ENCODE results near the gene CERK.

The CERK gene

DNA sequence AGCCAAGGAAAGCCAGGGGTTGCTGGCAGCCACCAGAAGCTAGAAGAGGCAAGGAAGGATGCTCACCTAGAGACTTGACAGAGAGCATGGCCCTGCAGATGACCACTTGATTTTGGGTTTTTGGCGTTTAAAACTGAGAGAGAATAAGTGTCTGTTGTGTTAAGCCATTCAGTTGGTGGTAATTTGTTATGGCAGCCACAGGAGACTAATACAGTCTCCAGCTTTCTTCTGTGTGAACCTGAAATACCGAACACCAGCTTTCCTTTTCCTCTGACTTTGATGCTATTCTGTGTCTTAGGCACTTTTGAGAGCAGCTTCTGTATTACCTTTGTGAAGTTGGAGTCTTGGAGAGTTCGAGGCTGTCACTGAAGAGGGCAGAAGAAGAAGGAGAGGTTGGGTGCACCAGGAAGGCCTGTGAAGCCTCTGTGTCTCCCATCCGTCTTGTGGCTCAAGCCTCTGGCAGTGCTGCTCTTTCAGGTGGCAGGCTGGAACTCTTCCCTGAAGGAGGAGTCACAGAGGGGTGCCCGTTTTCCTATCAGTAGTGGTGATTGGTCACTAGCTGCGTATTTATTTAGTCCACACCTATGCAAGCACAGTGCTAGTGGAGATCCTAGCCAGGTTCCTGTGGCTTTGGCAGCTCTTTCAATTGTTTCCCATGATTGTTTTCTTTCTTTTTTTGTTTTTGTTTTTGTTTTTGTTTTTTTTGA lies 26.9 kb upstream of the CERK start:
- in situ Hi-C loops (cut with MboI; ENCODE audit: low sequenced_read_pairs): no loop called here

DNA sequence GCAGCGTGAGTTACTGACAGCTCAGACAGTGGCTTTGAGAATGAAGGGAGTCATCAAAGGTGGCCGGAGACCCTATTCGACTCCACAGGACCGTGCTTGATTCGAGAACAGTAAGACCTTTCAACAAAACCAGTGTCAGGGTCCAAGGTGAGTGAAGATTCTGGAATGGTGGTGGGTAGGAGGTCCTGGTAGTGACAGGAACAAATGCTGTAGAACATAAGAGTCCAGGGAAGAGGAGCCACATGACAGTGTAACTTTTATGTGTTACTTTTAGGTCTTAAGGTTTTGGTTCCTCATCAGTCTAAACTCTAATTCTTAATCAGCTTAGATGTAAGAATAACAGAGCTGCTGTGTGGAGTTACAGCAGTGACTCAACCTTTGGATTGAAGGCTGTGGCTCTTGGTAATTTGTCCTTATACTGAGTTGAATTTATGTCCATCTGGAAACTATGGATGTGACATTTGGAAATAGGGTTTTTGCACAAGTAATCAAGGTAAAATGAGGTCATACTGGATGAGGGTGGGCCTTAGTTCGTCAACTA lies 26.2 kb upstream of the CERK start:
- in situ Hi-C loops (cut with MboI; ENCODE audit: low sequenced_read_pairs): no loop called here

DNA sequence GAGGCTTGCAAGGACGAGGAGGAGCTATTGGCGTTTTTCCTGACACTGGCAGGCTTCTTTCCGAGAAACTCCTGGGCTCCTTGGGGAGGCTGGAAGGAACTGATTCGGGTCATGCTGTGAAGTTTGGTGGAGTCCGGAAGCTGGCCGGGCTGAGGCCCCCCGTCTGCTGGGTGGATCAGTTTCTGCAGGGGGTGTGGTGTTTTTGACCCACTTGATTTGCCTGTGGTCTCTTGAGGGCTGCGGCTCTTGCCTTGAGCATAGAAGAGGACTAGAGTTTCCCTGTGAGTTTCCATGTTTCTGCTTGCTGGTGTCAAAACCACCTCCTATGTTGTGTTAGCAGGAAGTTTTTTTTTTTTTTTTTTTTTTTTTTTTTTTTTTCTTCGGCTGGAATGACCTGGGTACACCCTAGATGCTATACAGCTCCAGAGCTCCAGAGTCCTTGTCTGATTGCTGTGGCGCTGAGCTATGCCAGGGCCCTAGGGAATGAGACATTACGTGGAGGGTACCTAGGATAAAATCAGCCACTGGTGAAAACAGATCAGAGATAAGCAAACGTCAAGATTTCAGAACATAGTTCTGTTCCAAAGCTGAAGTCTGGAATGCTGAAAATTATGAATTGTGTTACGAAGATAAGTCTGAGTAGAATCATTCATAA lies 25.1 kb upstream of the CERK start:
- in situ Hi-C loops (cut with MboI; ENCODE audit: low sequenced_read_pairs): no loop called here

DNA sequence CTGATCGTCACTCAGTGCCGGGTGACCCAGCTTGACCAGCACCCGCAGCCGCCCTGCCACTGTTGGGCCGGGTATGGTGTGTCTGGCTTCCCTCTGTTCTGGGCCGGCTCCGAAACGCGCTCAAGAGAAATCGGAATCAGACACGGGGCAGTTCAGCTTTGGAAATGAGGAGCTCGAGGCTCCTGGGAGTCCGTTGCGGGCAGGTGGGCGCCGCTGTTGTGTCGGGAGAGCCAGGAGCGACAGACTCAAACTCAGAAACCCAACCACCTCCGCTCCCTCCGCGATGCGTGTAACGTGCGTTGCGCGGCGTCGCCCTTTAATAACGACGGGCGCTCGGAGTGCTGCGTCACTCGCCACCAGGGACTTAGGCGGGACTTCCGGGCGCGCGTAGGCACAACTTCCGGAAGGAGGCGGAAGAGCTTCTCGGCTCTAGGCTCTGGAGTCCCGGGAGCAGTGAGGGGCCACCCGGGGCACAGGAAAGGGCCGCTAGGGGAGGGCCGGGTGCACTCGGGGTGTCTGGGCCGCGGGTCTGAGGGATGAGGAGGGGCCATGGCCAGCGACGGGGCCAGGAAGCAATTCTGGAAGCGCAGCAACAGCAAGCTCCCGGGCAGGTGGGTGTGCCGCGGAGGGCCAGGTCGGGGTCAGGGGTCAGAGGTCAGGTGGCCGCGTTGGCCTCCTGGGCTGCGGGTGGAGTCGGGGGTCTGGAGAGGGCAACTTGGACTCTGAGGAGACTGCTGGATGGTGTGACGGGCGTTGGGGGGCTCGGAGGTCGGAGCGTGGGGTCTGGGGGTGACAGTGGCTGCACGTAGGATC lies 24.4 kb upstream of the CERK start, which contains the start of gene TBC1D22A:
TSS of gene TBC1D22A (plus strand) at position 413 of the 813 bp plus-strand sequence. CDS start at position 550, 137 bp downstream.
- in situ Hi-C loops (cut with MboI; ENCODE audit: low sequenced_read_pairs): no loop called here

DNA sequence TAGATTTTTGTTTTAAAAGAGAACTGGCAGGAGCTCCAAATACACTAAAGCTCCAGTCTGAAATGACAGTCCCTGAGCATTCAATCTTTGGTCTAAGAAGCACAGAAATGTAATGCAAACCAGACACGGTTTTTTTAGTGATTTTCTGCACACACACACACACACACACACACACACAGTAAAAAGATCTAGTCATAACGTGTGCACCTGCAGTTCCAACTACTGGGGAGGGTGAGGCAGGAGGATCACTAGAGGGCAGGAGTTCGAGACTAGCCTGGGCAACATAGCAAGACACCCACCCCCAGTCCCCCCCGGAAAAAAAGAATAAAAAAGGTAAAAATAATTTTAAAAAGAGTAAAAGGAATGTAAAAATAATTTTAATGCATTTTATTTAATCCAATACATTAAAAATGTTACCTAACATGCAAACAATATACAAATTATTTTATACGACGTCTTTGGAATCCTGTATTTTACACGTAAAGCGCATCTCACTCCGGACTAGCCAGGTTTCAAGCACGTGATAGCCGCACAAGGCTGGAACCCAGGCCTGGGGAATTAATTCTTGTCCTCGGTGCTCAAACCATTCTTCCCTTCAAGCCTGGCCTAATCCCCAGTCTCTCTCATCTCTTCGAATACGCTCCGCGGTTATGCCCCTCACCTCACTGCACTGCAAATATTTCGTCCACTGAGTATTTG lies 23.6 kb upstream of the CERK start:
- in situ Hi-C loops (cut with MboI; ENCODE audit: low sequenced_read_pairs): no loop called here

DNA sequence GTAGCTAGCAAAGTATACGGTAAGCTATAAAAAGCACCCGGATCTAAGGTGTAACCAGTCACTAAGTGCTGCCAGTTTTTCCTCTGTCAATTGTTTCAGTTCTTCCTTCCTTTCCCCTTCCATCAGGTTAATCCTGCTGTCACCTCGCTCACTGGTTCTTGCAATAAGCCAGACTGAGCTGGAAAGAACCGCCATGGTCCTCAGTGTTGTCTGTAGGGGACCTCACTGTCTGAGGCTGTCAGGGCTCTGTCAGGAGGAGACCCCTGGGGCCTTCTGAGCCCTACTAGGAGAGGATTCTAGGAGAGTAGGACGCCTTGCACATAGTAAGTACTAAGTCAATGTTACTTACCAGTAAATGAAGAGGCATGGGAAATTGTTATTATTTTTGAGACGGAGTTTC lies 23.0 kb upstream of the CERK start:
- in situ Hi-C loops (cut with MboI; ENCODE audit: low sequenced_read_pairs): no loop called here

DNA sequence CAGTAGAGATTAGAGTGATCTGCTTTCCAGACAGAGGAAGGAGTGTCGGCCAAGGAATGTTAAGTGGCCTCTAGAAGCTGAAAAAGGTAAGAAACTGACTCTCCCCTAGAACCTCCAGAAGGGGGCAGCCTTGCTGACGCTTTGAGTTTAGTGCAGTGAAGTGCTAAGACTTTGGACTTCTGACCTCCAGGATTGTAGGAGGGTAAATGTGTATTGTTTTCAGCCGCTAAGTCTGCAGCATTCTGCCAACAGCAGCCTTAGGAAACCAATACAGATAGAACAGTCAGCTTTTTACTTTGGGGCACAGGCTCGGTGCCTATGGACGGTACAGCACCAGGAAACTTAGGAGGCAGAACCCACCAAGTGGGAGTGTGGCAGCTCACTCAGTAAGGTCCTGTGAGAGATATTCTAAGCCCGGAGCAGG lies 20.8 kb upstream of the CERK start:
- in situ Hi-C loops (cut with MboI; ENCODE audit: low sequenced_read_pairs): no loop called here

DNA sequence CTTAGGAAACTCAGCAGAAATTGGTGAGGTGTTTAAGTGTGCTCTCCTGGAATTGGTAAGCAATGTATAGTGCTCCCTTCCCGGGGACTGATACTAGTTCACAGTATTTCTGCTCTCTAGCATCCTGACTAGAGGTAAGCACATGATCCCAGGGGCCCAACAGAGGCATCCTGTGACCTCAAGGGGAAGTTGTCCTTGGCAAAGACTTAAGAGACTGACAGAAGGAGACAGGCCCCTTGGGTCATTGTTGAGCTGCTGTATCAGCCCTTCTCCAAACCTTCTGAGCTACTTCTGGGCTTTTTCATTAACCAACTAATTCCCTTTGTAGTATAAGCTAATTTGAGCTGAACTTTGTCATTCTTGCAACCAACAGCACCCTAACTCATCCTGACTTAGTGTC lies 20.1 kb upstream of the CERK start:
- in situ Hi-C loops (cut with MboI; ENCODE audit: low sequenced_read_pairs): no loop called here

DNA sequence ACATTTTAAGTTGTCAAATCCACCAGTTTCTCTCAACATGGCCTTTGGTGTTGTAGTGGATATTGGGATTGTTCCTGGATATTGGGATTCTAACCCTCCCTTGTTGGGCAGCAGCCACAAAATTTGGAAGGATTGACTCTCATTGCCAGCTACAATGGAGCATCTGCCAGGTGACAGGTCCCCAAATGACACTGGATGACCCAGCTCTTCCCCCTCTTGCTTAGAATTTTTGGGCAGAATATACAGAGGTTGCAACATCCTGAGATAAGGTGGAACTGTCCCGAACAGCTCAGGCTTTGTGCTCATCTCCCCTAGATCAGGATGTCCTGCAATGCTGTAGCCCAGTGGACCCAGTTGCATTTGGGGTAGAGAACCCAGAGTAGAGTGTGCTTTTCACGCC lies 19.1 kb upstream of the CERK start:
- in situ Hi-C loops (cut with MboI; ENCODE audit: low sequenced_read_pairs): no loop called here

DNA sequence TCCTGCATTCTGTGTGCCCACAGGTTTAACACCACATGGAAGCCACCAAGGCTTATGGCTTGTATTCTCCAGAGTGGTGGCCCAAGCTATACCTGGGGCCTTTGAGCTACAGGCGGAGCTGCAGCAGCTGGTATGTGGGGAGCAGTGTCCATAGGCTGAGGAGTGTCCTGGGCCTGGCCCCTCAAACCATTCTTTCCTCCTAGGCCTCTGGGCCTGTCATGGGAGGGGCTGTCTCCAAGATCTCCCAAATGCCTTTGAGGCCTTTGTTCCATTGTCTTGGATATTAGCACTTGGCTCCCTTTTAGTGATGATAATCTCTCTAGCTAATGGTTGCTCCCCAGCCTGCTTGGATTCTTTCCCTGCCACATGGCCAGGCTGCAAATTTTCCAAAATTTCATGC lies 18.0 kb upstream of the CERK start:
- in situ Hi-C loops (cut with MboI; ENCODE audit: low sequenced_read_pairs): no loop called here

DNA sequence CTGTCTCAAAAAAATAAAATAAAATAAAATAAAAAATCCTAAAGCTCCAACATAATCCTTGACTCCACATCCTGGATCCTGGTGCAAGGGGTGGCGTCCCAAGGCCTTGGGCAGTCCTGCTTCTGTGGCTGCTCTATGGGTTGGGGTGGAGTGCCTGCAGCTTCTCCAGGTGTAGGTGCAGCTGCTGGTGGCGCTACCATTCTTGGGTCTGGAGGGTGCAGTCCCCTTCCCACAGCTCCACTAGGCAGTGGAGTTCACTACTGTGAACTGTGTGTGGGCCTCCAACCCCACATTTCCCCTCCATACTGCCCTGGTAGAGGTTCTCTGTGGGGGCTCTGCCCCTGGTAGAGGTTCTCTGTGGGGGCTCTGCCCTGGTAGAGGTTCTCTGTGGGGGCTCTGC lies 17.5 kb upstream of the CERK start:
- in situ Hi-C loops (cut with MboI; ENCODE audit: low sequenced_read_pairs): no loop called here

DNA sequence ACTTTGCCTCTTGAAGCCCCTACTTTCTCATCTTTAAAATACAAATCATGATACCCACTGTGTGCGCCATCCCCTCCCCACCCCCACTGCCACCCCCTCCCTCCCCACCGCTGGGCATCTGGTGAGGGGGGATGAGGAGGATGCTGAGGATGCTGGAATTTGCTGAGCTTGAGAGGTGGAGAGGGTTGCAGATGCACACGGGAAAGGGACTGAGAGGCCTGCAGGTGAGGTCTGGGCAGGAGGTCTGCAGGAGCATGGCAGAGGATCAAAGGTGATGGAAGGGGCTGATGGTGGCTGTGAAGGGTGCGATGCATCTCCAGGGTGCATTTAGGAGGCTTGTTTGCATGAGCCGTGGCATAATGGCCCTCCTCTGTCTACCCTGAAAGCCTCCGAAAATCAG lies 16.8 kb upstream of the CERK start:
- in situ Hi-C loops (cut with MboI; ENCODE audit: low sequenced_read_pairs): no loop called here

DNA sequence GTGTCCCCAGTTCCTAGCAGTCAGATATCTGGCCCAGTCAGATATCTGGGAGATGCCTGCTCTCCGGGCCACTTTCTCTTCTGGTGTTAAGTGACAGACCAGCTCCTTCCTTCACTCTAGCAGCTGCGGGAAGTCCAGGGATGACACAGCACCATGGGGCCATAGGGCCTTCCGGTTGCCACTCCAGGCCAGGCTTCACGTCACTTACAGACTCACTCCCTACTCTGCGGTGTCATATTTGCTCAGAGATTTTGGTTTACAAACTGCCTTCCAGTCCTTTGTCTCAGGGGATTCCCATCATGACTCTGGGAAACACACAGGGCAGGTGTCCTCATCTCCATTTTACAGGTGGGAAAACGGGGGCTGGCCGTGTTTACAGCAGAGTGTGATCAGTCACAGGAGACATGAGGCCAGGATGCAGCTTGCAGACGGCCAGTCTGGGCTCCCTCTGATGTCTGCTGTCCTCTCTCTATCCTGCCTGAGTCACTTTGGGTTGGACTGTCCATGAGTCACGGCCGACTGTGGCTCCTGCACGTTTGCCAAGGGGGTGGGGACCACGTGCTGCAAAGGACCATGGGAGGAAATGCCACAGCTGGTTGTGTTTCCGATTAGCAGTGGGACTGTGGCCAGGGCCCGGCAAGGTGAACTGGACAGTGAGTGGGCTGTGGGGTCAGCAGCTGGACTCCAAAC lies 16.2 kb upstream of the CERK start:
- in situ Hi-C loops (cut with MboI; ENCODE audit: low sequenced_read_pairs): no loop called here

DNA sequence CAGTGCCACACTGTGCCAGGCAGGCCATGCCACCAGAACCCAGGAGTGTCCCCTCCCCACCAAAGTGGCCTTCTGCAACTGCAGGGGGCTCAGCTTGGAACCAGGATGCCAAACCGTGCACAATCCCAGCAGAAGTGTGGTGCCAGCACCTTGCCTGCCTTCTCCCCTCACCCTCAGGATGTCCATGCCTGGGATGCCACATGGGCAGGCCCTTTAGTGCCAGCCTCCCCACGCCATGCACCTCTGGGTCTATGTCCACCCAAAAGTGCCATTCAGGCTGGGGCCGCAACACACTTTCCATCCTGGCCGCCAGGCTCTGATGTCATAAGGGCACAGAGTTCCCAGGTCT lies 15.7 kb upstream of the CERK start:
- in situ Hi-C loops (cut with MboI; ENCODE audit: low sequenced_read_pairs): no loop called here

DNA sequence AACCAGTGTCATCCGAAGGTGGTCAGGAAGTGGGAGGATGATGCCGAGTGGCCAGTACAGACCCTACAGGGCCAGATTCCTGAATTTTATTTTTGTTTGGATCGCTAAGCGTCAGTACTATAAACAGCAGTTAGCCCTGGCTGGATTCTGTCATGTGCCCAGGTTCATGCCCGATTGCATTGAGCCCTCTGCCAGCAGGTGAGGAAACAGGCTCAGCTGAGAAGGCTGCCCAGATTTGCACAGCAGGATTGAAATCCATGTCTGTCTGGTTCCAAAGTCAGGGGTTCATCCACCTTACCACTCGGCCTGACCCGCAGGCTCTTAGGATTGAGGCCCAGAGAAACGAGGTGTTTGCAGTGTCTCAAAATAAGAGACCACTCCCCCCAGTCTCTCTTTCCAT lies 15.3 kb upstream of the CERK start:
- in situ Hi-C loops (cut with MboI; ENCODE audit: low sequenced_read_pairs): no loop called here

DNA sequence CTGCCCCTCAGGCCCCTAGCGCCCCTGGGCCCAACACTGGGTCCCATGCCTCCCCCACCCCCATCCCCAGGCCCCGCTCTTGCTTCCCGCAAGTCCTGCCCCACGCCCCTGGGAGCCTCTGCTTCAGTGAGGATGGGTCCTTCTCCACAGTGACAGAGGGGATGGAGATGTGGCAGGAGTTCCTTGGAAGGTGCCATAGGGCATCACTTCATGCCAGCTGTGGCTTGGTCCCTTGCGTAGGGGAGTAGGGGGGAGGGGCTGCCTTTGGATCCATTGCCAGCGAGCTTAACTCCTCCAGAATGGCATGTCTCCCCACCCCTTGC lies 14.9 kb upstream of the CERK start:
- in situ Hi-C loops (cut with MboI; ENCODE audit: low sequenced_read_pairs): no loop called here

DNA sequence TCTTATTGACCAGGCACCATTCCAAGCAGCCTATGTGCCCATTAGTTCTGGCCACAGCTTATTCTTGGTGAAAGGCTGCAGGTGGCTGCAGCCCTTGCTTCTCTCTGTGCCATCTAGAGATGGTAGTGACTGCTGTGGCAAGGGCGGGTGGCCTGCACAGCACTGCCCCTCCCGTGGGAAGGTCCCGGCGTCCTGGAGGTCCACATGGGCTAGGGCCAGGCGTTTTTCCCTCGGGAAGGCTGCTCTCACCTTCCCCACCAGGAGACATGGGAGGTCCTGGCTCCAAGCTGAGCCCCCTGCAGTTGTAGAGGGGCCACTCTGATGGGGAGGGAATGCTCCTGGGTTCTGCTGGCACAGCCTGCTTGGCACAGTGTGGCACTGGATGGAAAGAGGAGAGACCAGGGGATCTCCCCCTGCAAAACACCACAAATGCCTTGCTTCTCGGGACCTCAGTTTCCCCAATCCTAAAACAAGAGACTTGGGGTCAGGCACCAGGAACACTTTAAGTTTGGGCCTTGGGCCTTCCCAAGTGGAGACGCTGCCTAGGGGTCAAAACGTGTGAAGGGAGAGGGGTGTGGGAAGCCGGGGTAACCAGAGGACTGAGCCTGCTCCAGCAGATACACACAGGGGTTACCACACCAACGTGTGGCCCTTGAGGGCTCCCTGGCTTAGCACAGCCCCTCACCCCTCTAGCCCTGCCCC lies 14.4 kb upstream of the CERK start:
- in situ Hi-C loops (cut with MboI; ENCODE audit: low sequenced_read_pairs): no loop called here

DNA sequence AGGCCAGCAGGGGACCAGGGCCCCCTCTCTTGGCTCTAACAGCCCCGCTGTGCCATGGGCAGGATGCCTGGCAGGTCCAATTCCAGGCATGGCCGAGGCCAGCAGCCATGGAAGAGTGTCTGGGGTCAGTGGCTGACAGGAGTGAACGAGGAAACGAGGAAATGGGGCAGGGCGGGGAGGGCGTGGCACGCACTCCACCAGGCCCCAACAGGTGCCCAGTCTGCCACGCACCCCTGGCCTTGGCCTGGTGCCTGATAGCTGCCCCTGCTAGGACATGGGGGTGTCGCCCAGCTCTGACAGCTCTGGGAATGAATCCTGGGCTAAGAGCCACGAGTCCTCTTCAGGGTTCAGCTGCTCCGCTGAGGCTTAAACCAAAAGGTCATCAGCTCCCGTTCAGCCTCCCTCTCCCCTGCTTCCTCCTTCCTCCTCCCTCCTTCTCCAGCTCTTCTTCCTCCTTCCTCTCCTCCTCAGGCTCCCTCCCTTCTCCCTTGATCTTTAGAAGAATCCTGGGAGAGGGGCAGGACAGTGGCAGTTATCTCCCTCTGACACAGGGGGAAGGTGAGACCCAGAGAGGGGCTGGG lies 12.9 kb upstream of the CERK start:
- in situ Hi-C loops (cut with MboI; ENCODE audit: low sequenced_read_pairs): no loop called here

DNA sequence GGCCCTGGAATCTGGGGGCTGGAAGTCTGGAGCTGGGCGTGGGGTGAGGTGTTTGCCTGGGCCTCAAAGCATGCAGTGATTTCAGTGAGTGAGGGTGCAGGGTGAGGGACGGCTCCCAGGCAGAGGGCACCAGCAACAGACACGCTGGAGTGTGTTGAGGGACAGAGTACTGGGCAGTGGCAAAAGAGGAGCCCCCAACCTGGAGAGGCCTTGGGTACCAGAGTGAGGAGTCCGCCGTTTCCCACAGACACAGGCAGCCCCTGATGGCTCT lies 12.4 kb upstream of the CERK start:
- in situ Hi-C loops (cut with MboI; ENCODE audit: low sequenced_read_pairs): no loop called here
